GM19238 (cell line): ENCODE data around the gene IFT27.

ENCODE experiments used
- DNase-seq: peaks from one replicate; pipeline ENCODE4 v3.0.0; 2011; ENCODE audit warnings: low spot score; ENCODE audit not compliant: insufficient read length

IFT27 gene

GRCh38 chr22:36775964-36776669, at the start of gene IFT27:
Gene IFT27, minus strand, starts transcription at chr22:36776119. Its CDS starts 412 bp downstream, at chr22:36775707.
- peak; percentile 97 for DNase-seq

- no peak for DNase-seq
Measured at GRCh38 chr22:36824655-36825054, 48.7 kb upstream of the IFT27 start.

GRCh38 chr22:36823186-36823839, 47.4 kb upstream of the IFT27 start:
- DNase-seq, result no peak

- DNase-seq, result no peak
Measured at GRCh38 chr22:36822581-36822980, 46.7 kb upstream of the IFT27 start.

- no peak for DNase-seq
Measured at GRCh38 chr22:36819112-36819511, 43.2 kb upstream of the IFT27 start.

GRCh38 chr22:36818010-36818642, 42.2 kb upstream of the IFT27 start:
- no peak for DNase-seq

GRCh38 chr22:36817525-36817848, 41.6 kb upstream of the IFT27 start:
- no peak for DNase-seq

GRCh38 chr22:36816636-36817524, 41.0 kb upstream of the IFT27 start, which contains the start of gene PVALB:
Gene PVALB, minus strand, starts transcription at chr22:36817035. Its CDS starts 30 bp downstream, at chr22:36817005.
- DNase-seq, result no peak

- DNase-seq, result no peak
Measured at GRCh38 chr22:36816339-36816635, 40.4 kb upstream of the IFT27 start.

- DNase-seq, result no peak
Measured at GRCh38 chr22:36815558-36816338, 39.8 kb upstream of the IFT27 start.

- no peak for DNase-seq
Measured at GRCh38 chr22:36814801-36815200, 38.9 kb upstream of the IFT27 start.

GRCh38 chr22:36811094-36811800, 35.3 kb upstream of the IFT27 start:
- DNase-seq, result no peak

GRCh38 chr22:36809351-36809750, 33.4 kb upstream of the IFT27 start:
- DNase-seq, result no peak

- no peak for DNase-seq
Measured at GRCh38 chr22:36808721-36809344, 32.9 kb upstream of the IFT27 start.

- DNase-seq, result no peak
Measured at GRCh38 chr22:36807627-36808026, 31.7 kb upstream of the IFT27 start.

GRCh38 chr22:36806835-36807234, 30.9 kb upstream of the IFT27 start:
- no peak for DNase-seq

- DNase-seq, result no peak
Measured at GRCh38 chr22:36803358-36803757, 27.4 kb upstream of the IFT27 start.

- DNase-seq, result no peak
Measured at GRCh38 chr22:36798674-36799066, 22.8 kb upstream of the IFT27 start.

GRCh38 chr22:36797911-36798673, 22.2 kb upstream of the IFT27 start:
- no peak for DNase-seq
